Stimulated activated naive CD8-positive, alpha-beta T cell treated with anti-CD3 and anti-CD28 coated beads, Interleukin-15, Interleukin-2, amounts not matched to agents 100 ng/mL and 50 ng/mL, for 24 hours (primary cell): ENCODE results near the gene ADGRD1.

Experiments
- H3K27ac Mint-ChIP-seq: one replicate; pipeline ENCODE4 v1.8.0; 2021; ENCODE audit warnings: mild to moderate bottlenecking, mixed read lengths
- H3K27me3 Mint-ChIP-seq: one replicate; pipeline ENCODE4 v1.8.0; 2021; ENCODE audit warnings: mixed read lengths
- H3K36me3 Mint-ChIP-seq: one replicate; pipeline ENCODE4 v1.8.0; 2021; ENCODE audit warnings: low read depth, mixed read lengths
- H3K4me1 Mint-ChIP-seq: one replicate; pipeline ENCODE4 v1.8.0; 2021; ENCODE audit warnings: low read depth, mixed read lengths
- H3K4me3 Mint-ChIP-seq: one replicate; pipeline ENCODE4 v1.8.0; 2021; ENCODE audit warnings: mild to moderate bottlenecking, mixed read lengths
- H3K9me3 Mint-ChIP-seq: one replicate; pipeline ENCODE4 v1.8.0; 2021; ENCODE audit warnings: mixed read lengths

The ADGRD1 gene

DNA sequence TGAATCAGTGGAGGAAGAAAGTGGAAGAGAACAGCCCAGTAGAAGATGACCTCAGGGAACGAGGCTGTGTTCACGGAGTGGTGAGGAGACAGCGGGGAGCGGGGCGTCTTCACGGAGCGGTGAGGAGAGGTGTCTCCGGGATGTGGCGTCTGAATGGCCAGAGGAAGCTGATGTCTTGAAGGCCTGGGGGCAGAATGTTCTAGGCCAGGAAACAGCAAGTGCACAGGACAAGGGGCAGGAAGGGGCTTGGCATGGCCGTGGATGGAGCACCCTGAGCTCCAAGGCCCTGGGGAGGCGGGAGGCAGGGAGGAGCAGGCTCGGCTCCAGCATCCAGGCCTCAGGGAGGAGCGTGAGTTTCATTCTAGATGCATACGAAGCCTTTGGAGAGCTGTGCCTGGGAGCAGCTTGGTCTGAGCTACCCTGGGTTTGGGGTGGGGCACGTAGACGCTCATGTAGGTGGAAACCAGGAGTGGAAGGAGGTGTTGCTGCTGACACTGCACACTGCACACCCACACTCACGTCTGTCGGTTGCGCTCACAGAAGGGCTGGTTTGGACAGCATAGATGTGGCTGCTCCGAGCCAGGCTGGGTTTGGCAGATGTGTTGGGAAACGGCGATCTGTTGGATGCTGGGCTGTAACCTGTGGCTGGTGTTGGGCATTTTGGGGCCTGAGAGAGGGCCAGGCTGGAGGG is 131.6 kb downstream of the ADGRD1 start:
- Mint-ChIP-seq H3K4me1 (no peaks in the 10 kb centered on the region), H3K27me3 (peaks cover 4% of the 10 kb centered on the region), H3K9me3 (no peaks in the 10 kb centered on the region), H3K36me3 (no peaks in the 10 kb centered on the region), H3K4me3 (no peak overlapping the region), H3K27ac (no peak overlapping the region)

DNA sequence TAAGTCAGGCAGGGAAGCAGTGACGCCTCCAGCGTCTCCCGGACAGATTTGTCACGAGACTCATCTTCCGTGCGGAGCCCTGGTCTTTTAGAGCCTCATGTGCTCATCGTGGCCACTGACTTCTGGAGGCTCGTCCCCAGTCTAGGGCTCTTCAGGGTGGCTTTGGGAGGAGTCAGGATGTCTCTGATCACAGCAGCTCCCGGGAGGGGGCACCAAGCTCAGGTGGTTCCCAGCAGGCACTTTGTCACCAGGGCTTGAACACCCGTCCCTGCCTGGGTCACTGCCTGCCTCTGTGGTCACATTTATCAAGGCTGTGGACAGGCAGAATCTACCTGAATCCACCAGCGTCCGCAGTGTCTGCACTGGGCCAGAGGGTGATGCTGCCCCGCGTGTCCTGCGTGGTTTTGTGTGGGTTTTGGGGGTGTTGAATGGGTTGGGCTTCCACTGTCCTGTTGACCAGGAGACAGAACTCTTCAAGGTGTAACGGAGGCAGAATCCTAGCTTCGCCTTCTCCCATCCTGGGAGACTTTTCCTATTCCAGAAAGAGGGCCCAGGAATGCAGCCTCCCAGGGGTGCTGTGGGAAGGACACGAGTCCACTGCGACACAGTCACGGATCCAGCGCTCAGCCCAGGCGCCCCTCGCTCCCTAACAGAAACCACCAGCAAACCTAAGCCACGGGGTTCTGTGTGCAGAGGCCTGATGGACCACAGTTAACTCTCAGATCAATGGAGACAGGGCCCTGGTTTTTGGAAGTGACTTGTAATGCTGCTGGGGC is 132.3 kb downstream of the ADGRD1 start:
- Mint-ChIP-seq H3K27ac (no peak overlapping the region), H3K4me1 (peaks cover 5% of the 10 kb centered on the region), H3K36me3 (no peaks in the 10 kb centered on the region), H3K9me3 (no peaks in the 10 kb centered on the region), H3K4me3 (no peak overlapping the region), H3K27me3 (peaks cover 4% of the 10 kb centered on the region)

DNA sequence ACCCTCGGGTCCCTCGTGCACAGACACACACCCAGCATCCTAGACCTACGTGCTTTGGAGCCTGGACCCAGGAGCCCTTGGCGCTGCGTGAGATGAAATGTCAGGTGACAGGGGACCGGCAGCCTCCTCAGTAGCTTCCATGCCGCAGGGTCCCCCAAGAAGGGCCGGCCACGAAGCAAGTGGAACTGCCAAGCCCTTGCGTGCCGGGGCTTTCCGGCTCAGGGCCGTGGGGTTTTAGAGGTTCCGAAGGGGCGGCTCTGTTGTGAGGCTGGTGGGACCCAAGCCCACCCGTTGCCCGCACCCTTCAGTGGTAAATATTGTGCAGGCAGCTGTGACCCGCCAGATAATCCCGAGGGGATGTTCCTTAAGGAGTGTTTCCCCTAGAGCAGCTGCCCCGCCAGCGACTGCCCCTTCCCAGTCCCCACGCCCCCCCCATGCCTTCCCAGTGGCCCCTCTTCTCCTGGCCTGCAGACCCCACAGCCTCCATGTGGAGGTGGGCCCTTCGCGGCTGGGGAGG is 133.7 kb downstream of the ADGRD1 start:
- H3K27ac Mint-ChIP-seq, result no peak overlapping the region
- H3K4me3 Mint-ChIP-seq, result no peak overlapping the region
- H3K9me3 Mint-ChIP-seq, result no peaks in the 10 kb centered on the region
- H3K4me1 Mint-ChIP-seq, result peaks cover 19% of the 10 kb centered on the region
- no peaks in the 10 kb centered on the region for H3K27me3 Mint-ChIP-seq
- H3K36me3 Mint-ChIP-seq, result no peaks in the 10 kb centered on the region

DNA sequence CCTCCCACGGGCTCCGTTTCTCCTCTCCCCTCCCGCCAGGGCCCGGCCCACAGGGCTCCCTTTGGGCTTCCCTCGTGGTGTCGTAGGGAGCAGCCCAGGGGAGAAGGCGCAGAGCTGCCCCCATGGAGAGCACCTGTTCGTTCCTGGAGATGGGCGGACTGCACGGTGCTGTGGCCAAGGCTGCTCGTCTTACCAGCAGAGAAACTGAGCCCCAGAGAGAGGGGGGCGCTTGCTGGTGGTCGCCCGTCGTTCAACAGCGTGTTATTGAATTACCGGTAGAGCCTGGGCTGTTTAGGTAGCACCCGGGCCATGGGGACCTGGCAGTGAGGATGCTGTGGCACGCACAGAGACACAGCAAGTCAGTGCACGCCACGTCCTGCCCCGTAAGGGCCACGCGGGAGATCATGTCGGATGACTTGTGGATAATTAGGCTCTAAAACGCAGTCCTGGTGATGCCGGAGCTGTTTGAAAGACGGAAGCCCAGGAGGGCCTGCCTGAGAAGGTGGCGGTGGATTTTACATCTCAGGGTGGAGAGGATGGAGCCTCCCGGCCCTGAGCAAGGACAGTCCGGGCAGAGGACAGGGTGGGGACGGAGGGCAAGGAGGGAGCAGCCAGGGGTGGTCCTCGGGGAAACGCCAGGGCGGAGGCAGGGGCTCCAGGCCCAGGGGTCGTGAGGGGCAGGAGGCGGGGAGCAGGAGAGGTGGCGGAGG is 134.4 kb downstream of the ADGRD1 start:
- Mint-ChIP-seq H3K27me3 (no peaks in the 10 kb centered on the region), H3K36me3 (no peaks in the 10 kb centered on the region), H3K4me3 (no peak overlapping the region), H3K9me3 (no peaks in the 10 kb centered on the region), H3K27ac (no peak overlapping the region), H3K4me1 (peaks cover 22% of the 10 kb centered on the region)

DNA sequence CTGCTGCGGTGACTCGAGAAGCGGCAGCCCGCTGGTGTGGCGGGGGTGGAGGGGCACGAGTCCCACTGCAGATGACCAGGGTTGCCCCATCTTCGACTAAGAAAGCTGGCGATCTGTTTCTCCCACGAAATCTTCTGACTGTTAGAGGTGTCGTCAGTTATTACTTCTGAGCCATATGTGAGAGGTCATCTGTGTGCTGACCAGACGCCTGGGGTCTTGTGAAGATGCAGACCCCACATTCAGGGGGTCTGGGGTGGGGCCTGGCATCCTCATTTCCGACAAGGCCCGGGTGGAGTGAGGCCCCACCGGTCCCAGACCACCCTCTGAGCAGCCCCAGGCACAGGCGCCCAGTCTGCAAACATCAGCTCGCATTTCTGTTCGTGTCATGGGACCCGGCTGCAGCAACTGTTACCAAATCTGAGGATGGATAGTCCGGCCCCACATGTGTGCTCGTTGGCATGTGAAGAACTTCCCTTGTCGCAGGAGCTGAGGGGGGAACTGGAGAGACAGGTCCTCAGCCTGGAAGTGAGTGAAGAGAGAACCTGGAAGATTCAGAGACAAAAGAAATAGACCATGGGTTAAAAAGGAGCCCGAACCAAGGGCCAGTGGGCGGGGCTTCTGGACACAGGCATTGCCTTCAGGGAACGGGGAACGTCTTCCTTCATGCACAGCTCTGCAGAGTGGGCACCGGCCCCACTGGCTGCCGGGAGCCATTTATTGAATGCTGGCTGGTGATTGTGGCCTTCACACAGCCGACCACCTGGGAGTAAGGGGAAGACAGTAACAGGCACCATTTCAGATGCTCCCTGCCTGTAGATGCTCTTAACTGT is 135.2 kb downstream of the ADGRD1 start:
- Mint-ChIP-seq H3K9me3 (no peaks in the 10 kb centered on the region), H3K4me1 (peaks cover 28% of the 10 kb centered on the region), H3K27me3 (no peaks in the 10 kb centered on the region), H3K27ac (no peak overlapping the region), H3K4me3 (no peak overlapping the region), H3K36me3 (no peaks in the 10 kb centered on the region)

DNA sequence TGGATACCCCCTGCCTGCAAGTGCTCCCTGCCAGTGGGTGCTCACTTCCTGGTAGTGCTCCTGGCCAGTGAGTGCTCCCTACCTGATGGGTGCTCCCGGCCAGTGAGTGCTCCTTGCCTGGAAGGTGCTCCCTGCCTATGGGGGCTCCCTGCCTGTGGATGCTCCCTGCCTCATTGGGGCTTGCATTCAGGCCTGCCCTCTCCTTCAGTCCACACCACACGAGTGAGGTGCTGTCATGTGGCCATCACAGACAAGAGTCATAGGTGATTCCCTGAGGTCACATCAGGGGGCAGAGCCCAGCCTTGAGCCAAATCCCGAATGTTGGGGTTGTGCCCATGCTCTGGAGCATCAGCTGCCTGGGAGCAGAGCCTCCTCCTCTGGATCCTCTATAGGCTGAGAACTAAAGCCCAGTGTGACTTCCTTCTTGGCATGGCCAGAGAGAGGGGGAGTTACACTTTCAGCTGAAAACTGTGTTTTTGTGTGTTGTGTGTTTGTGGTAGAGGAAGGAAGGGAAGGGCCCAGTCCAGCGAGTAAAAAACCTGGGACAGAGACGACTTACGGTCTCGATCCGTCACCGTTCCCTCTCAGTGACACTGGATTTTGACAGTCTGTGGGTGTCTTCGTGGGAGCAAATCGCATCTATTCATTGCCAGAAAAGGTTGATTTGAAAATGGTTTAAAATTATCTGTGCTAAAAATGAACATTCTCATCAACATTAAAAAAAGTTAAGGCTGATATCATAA is 136.0 kb downstream of the ADGRD1 start:
- H3K9me3 Mint-ChIP-seq, result no peaks in the 10 kb centered on the region
- H3K27ac Mint-ChIP-seq, result no peak overlapping the region
- H3K36me3 Mint-ChIP-seq, result no peaks in the 10 kb centered on the region
- H3K4me3 Mint-ChIP-seq, result no peak overlapping the region
- H3K4me1 Mint-ChIP-seq, result peaks cover 28% of the 10 kb centered on the region
- H3K27me3 Mint-ChIP-seq, result no peaks in the 10 kb centered on the region

DNA sequence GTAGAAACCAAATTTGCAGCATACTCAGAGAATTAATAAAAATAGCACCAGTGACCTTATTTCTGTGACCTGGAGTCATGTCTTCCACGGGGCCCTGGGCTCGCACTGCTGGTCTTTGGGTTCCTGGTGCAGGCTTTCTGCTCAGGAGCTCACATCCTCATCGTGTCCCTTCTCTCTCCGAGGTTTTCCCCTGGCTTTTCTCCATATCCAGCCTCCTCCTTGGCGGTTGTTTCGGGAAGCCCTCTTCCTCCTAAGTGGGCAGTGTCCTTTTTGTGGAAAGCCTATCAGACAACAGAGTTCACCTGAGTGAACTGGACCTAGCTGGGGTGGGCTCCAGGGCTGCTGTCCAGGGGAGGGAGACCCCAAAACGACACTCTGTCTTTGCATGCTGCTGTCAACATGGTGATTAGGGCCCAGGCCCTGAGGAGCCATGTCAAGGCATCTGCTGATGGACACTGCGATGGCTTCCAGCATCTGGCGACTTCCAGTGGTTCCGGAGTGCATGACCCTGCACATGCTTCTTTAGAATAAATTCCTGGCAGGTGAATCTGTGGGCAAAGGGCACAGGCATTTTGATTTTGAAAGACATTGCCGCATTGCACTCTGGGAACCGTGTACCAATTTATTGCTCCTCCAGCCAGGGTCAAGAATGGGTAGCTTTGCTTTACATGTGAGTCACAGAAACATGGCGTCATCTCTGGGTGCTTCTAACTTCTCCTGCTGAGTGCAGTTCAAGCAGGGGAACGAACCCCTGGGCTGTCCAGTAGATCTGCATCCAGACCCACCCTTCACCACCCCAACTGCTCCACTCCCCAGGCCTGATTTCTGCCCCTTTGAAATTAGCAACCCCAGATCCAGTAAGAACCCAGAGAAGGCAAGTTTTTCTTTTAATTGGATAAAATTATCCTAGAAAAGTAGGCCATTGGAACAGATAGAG is 136.8 kb downstream of the ADGRD1 start:
- Mint-ChIP-seq H3K36me3 (no peaks in the 10 kb centered on the region), H3K4me3 (no peak overlapping the region), H3K9me3 (no peaks in the 10 kb centered on the region), H3K27me3 (no peaks in the 10 kb centered on the region), H3K27ac (no peak overlapping the region), H3K4me1 (peaks cover 28% of the 10 kb centered on the region)

DNA sequence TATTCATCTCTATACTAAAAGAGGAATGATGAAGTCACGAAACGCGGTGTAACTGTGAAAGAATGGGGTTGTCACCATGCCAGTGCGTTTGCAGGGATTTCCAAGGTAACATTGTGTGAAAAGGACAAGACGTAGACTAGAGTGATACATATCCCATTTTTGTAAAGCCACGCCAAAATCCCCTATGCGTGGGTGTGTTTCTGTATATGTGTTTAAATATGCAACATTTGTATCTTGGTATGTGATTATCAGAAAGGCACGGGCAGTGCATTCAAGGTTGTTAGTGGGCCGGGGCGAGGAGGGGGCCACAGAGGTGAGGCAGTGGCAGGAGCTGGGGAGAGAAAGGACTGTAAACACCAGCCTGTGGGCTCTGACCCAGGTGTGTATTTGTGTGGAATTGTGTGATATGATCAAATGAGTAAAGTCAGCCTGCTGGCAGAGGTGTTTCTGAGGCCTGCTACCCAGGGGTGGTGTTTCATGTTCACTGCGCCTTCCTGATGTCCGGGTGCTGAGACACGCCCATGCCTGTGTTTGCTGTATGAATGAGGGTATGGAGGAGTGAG is 137.8 kb downstream of the ADGRD1 start:
- H3K27me3 Mint-ChIP-seq, result no peaks in the 10 kb centered on the region
- peak overlapping the region; percentile 48 for H3K4me3 Mint-ChIP-seq
- peak overlapping the region; percentile 58 for H3K27ac Mint-ChIP-seq
- no peaks in the 10 kb centered on the region for H3K36me3 Mint-ChIP-seq
- H3K4me1 Mint-ChIP-seq, result peaks cover 28% of the 10 kb centered on the region
- no peaks in the 10 kb centered on the region for H3K9me3 Mint-ChIP-seq

DNA sequence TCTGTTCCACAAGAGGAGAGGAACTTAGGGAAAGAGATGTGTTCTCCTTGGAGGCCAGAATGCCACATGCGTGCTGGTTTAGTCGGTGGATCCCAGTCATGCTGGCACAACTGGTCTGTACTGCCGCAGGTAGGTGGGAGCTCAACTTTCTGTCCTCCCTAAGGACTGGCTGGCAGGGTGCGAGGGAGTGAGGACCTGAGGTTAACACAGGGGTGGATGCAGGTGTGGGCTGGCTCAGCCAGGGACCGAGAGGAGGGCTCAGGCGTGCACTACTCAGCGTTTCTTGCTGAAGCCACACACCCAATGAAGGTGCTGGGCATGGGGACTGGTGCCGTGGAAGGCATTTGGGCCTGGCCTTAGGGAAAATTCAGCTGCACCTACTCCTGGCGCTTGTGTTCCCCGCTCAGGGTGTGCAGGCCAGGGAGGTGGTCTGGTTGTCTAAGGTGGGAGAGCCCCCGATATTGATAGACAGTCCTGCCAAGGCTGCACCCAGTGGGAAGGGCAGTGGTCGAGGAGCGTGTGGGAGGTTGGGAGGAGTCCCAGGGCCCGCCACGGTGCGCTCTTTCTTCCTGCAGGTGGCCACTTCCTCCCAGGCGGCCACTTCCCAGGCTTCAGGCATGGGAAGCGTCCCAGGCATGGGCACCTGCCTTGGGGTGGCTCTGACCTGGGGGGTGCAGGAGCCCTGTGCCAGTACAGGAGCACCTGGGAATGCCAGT is 138.4 kb downstream of the ADGRD1 start:
- H3K27me3 Mint-ChIP-seq, result no peaks in the 10 kb centered on the region
- peak overlapping the region; percentile 48 for H3K4me3 Mint-ChIP-seq
- H3K36me3 Mint-ChIP-seq, result no peaks in the 10 kb centered on the region
- peak overlapping the region; percentile 58 for H3K27ac Mint-ChIP-seq
- peaks cover 28% of the 10 kb centered on the region for H3K4me1 Mint-ChIP-seq
- no peaks in the 10 kb centered on the region for H3K9me3 Mint-ChIP-seq

DNA sequence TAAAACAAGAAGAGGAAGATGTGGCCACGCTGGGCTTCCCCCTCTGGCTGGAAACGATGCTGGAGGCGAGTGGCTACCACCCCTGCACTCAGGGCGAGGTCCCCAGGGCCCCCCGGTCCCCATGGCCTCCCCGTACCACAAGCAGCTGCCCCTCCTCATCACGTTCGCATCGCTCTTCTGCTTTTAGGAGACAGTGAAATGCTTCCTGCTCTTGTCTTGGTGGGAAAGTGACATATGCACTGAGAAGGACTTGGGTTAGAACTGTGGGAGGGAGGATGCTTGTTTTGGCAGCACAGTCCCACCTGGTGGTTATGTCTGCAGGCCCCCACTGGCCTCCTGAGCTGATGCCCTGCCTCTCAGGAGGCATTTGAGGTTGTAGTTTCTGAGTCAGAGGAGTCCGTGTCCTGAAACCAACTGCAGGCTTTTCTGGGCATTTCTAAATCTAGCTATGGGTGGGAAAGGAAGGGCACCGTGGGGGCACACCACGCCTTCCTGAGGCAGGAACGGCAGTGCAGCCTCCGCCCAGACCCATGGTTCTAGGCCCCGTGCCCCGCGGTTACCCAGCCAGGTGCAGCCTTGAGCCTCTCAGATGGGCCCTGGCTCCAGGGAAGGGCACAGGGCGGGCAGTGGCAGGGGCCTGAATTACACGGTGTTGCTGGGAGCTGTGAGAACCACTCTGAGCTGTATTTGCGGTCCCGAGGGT is 139.3 kb downstream of the ADGRD1 start:
- no peaks in the 10 kb centered on the region for H3K36me3 Mint-ChIP-seq
- H3K27ac Mint-ChIP-seq, result peak overlapping the region; percentile 76
- H3K9me3 Mint-ChIP-seq, result no peaks in the 10 kb centered on the region
- peak overlapping the region; percentile 62 for H3K4me3 Mint-ChIP-seq
- H3K4me1 Mint-ChIP-seq, result peaks cover 28% of the 10 kb centered on the region
- no peaks in the 10 kb centered on the region for H3K27me3 Mint-ChIP-seq

DNA sequence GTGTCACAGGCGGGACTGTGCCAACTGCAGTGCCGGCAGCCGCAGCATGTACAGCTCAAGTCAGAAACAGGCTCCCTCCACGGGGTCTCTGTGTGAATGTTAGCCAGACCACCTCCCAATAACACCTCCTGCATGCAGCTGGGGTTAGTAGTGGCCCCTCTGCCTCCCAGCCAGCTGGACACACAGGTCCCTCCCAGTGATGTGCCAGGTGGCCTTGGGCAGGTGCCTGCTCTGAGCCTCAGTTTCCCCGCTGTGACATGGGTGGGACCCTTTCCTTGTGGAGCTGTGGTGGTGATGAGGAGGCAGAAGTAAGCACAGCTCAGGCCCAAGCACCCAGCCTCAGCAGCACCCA is 139.9 kb downstream of the ADGRD1 start:
- Mint-ChIP-seq H3K27me3 (no peaks in the 10 kb centered on the region), H3K36me3 (no peaks in the 10 kb centered on the region), H3K4me1 (peaks cover 28% of the 10 kb centered on the region), H3K9me3 (no peaks in the 10 kb centered on the region), H3K4me3 (no peak overlapping the region), H3K27ac (no peak overlapping the region)
